HG02571 (cell line): ENCODE results near the gene CDH6.

ENCODE experiments used
- ATAC-seq: cut with Tn5 transposase; IDR thresholded peaks from one replicate; pipeline ENCODE4 v1.9.1; 2021; ENCODE audit warnings: mild to moderate bottlenecking, moderate library complexity; ENCODE audit not compliant: unreplicated experiment

CDH6 gene

DNA sequence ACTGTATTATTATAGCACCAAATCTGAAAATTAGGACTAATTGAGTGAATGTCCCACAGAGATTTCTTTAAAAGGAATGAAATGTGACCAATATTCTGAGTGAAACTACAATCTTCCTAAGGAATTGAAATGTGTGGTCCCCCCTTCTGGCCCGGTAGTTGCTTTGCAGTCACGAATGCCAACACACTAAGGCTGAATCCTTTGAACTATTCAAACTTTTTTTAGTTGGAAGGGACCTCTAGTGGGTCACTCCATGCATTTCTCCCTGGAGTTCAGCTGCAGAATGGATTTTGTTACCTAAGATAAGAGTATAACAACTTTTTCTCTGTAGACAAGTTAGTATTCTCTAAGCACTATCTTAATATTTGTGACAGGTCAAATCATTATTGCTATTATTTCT, 2.8 kb downstream of the CDH6 start:
- ATAC-seq: no peak

DNA sequence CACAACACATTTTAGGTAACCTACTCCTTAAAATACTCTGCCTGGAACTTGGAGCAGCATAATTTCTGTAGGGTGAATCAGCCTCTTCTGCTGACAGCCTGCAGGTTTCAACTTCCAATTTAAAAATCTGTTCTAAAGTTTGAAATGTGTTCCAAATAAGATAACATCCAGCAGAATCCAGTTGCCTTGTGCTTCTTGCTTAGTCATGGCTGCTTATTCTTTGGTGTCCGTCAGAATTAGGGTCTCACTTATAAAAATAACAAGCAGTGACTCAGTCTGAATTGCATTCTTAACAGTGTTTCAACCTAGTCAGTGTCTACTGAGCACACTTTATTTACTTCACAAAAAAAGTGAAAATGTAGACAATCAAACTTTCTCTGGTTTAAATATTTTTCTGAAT, 3.7 kb downstream of the CDH6 start:
- ATAC-seq: no peak

DNA sequence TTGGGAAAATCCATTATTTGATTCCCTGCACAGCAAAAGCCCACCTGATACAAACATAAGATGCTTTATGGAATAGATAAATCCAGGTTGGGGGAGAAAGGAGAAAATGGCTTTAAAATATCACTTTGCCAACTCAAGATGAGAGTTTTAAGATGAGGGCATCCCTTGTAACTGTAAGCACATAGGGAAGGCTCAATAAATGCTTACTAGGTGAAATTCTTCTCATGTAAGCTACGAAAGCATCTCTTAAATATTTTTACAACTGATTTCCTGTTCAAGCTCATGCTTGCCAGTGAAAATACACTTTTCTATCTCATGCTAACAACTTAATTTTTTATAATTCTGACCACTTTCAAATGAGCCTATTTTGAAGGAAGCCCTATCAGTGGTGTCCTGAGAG, 11.5 kb downstream of the CDH6 start:
- ATAC-seq: no peak

- no peak for ATAC-seq
These were observed 14.6 kb downstream of the CDH6 start for GRCh38 chr5:31208043-31208442.

- no peak for ATAC-seq
These were observed 15.8 kb downstream of the CDH6 start for GRCh38 chr5:31209334-31209733.

DNA sequence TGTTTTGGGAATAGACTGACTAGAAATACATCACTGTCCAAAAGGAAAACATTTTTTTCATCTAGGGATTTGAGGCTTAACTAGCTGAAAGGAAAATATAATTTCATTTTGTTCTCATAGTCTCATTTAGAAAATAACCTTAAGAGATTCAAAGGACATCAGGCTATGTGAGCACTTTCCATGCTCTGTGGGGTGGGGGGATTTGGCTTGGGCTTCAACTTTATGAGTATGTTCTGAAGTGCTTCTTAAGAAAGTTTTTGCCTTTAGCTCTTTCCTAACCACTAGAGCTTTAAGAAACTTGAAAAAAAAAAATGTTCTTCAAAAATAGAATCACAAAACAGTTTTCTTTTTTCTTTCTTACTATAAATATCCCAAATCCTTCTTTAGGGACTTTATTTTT, 17.6 kb downstream of the CDH6 start:
- ATAC-seq: no peak

DNA sequence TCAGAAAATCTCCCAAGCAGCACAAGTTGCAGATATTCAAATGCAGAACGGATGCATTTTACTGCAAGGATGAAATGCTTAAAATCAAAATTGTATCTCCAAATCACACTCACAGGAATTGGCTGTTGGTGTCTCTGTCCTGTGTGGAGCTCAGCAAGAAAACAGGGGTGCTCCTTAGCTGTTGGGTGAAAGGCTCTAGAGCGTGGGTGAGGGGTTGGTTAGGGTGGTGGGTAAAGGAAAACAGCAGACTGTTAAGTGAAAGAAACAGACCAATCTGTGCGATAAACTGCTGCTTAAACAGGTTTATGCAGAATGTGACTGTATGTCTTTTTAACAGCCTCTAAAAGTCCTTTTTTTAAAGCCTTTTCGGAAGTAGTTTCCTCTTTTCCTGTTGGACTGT, 19.8 kb downstream of the CDH6 start:
- no peak for ATAC-seq

DNA sequence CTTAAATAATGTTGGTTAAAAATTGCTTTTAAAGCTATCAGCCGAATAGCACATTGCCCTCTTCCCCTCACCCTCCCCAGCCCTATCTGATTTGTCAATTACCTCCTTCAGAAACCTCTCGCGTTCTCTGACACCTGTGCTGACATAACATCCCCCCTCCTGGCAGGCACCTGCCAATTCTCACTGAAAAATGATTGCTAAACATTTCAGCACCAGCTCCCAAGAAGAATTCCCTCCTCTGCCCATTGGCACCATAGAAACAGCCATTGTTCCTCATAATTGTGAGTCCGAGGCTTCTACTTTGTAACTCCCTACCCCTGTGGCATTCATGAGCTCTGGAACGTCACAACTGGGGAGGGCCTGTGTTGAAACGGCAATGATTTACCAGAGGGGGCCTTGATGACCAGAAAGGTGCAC, 20.2 kb downstream of the CDH6 start:
- no peak for ATAC-seq

DNA sequence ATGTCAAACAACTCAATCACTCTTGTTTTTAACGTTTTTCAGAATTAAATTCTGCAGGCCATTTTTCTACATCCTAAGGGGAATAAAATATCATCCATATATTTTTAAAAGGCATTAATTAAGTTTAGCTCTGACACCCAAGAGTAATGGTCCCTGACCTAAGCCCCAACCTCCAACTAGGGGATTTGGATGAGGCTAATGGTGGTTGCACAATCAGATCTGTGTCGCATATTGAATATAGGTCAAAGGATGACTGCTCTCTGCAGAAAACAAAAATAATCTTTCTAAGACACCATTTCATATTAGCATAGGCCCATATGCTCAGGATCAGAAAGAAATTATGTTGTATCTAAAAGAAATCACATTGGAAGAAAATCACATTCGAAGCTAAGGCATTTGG, 20.7 kb downstream of the CDH6 start:
- ATAC-seq: no peak

DNA sequence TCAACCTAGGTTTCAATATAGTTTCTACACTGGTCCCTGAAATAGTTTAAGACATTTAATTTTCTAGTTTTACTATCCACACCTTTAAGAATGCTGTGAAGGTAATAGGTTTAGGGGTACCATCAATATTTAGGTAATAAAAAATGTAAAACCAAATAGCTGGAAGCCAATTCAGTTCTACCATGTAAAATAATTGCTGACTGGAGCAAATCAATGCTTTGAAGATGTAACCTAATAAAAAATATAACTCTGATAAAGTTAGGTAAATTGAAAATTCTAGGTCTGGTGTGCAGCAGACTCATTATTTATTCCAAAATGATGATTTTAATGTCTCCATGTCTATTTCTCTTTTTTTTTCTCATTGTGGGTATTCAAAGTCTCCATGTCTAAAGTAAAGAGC, 21.8 kb downstream of the CDH6 start:
- ATAC-seq: no peak

DNA sequence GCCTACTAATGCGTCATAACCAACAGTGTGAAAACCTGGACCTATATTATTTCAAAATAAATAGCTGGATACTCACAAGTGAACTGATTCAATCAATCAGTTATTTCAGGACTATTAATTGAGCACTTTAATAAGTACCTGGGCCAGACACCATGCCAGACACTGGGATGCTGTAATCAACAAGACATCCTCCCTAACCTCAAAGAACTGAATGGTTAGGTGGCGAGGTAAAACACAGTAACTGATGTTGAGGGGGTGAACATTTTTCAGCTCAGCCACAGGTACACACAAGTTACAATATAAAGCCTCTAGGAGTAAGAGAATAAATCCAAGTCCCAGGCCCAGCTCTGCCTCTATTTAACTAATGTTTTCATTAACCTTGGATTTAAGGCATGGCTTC, 24.0 kb downstream of the CDH6 start:
- no peak for ATAC-seq

DNA sequence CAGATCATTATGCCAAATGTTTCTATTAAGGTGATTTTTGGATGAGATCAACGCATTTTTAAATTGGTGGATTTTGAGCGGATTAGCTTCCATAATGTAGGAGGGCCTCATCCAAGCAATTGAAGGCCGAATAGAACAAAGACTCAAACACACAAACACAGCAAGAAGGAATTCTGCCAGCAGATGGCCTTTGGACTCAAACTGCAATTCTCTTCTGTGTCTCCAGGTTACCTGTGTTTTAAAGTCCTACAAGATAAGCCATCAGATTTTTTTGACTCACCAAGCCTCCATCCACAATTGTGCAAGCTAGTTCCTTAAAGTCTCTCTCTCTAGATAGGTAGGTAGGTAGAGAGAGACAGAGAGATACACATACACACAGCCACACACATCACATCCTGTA, 25.5 kb downstream of the CDH6 start:
- ATAC-seq: no peak

- no peak for ATAC-seq
These were observed 27.5 kb downstream of the CDH6 start for GRCh38 chr5:31221001-31221400.

GRCh38 chr5:31225118-31225517, 31.6 kb downstream of the CDH6 start:
- ATAC-seq: no peak

DNA sequence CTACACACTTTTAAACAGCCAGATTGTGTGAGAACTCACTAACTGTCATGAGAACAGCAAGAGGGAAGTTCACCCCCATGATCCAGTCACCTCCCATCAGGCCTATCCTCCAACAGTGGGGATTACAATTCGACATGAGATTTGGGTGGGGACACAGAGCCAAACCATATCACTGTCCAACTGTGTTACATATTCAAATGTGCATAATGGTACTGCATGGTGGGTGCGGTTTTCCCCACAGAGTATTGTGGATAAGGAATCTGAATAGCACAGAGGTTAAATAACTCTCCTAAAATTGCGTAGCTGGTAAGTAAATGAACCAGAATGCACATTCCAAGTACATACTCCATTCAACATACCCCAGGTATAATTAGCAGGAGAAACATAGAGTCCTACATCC, 32.1 kb downstream of the CDH6 start:
- no peak for ATAC-seq

GRCh38 chr5:31226651-31227050, 33.2 kb downstream of the CDH6 start:
- no peak for ATAC-seq

GRCh38 chr5:31229266-31229665, 35.8 kb downstream of the CDH6 start:
- no peak for ATAC-seq

- no peak for ATAC-seq
These were observed 37.8 kb downstream of the CDH6 start for GRCh38 chr5:31231177-31231838.

DNA sequence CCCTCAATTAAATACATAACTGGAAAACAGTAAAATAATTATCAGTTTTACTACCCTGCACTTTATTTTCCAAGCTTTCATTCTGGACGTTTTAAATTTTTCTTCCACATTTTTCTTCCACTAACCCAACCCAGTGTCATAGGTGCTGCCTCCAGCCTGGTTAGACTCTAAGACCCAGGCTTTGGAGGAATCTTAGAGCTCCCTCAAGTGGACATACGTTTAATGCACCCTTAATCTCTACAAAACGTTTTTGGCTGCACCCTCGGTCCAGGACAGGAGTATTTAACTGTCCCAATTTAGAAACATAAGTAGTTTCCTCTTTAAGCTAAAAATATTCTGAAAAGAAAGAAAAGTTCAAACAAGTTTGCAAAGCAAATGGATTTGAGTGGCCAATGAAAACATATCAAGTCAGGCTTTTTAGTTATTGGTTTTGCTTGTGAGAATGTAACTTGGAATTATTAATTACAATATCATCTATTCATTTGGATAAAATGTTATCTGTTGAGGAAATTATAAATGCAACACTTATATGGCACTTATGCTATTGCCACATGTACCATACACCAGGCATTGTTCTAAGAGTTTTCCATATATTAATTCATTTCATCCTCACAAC, 38.9 kb downstream of the CDH6 start:
- ATAC-seq: no peak

GRCh38 chr5:31235381-31235780, 41.9 kb downstream of the CDH6 start:
- no peak for ATAC-seq

- ATAC-seq: no peak
These were observed 42.9 kb downstream of the CDH6 start for GRCh38 chr5:31236339-31236738.

DNA sequence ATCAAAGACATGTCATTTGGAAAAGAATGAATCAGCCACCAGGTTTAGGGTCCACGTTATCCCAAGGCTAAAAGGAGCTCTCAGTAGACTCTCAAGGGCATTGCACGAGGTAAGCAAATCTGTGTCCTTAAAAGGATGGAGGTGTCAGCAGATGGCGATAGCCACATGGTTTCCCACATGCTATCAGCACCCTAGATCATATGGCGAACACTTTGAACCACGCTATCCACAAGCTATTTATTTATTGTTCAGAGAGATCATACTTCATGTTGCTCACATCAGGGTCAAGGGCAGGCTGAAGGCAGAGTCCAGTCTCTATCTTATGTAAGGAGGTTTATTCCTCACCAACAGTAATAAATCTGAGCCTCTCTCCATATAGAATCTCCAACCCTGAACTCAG, 43.7 kb downstream of the CDH6 start:
- no peak for ATAC-seq

DNA sequence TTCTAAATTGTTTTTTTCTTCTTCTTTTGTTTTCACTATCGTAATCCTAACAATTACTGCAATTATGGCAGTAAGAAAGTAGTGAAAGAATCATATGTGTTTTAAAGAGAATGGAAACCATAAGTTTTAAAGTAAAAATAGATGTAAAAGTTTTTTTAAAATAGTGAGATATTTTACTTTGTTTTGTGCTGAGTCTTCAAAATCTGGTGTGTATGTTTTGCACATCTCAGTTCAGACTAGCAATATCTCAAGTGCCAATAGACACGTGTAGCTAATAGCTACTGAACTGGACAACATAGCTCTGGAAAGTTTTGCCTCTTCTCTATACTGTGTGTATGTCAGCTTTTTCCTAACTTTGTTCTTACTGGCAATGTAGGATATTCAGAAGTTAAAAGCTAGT, 45.0 kb downstream of the CDH6 start:
- ATAC-seq: no peak
